Measurements from ENCODE around the gene PRR7. TPM values are rescaled to one million over a fixed set of nuclear protein-coding genes. Genes with fewer than 3 reads are reported as not detected.
A peak's percentile ranks its signal among the peaks of the same experiment; 100 is the strongest.

Gene PRR7
- polyA plus RNA-seq, 1 of the 3 experiments (the other 2 are of a cell fraction): 17.1 TPM

- Histone ChIP-seq H4K20me1 (ENCODE audit: insufficient read depth) (peaks cover 37% of the 10 kb centered on the region), H3F3A (replicated peaks; ENCODE audit: insufficient read depth) (peaks cover 44% of the 10 kb centered on the region), H3K79me2 (ENCODE audit: insufficient read depth) (peaks cover 39% of the 10 kb centered on the region), H3K27me3 (ENCODE audit: insufficient read depth) (no peaks in the 10 kb centered on the region), H3K36me3 (replicated peaks in 1 of 2; ENCODE audit: control insufficient read depth in 1 of 2, insufficient read depth in 2 of 2, low read length in 1 of 2) (peaks cover 5 to 14% of the 10 kb centered on the region in 2 experiments), H3K4me2 (no peak overlapping the region), H3K9me3 (no peaks in the 10 kb centered on the region), H3K4me3 (ENCODE audit: low read depth in 2 of 2, low read length in 1 of 2) (peak overlapping the region in 1 of 2 experiments; percentile 96; a peak in 1 of 4 replicates), H3K27ac (ENCODE audit: low read depth in 2 of 2, low read length in 1 of 2) (peak overlapping the region; percentile 41 to 45; a peak in 2 of 4 replicates), H3K4me1 (ENCODE audit: control insufficient read depth in 1 of 2, insufficient read depth in 2 of 2, low read depth in 1 of 2, low read length in 1 of 2) (peaks cover 31 to 77% of the 10 kb centered on the region in 2 experiments), H3K9me2 (no peaks in the 10 kb centered on the region), H3K9ac (no peak overlapping the region), H2AFZ (ENCODE audit: low read depth) (no peak overlapping the region)
- no peak for DNase-seq
- CTCF ChIA-PET: interaction anchor here (1.4 to 20.3 kb wide), 6 partner anchors 9 to 70 kb away, joined by 3 to 215 read pairs (median 20); partner anchors contain the start of gene PDLIM7
- 82% methylated on average over 7 of the region's 7 CpGs for WGBS (ENCODE audit: low lambda C conversion rate)
- TF ChIP-seq CHD2 (IDR thresholded peaks at IDR 0.05; ENCODE audit: low read length, partially characterized antibody) (no peak), RCOR1 (IDR thresholded peaks at IDR 0.05; ENCODE audit: low read length) (no peak), FOSL2 (IDR thresholded peaks at IDR 0.05; ENCODE audit: borderline replicate concordance, low read depth) (no peak), NRF1 (IDR thresholded peaks at IDR 0.05; ENCODE audit: low read depth, low read length) (no peak), RXRA (IDR thresholded peaks at IDR 0.05; ENCODE audit: borderline replicate concordance, low read depth) (no peak), JUND (IDR thresholded peaks at IDR 0.05) (no peak), YY1 (IDR thresholded peaks at IDR 0.05; ENCODE audit: low read depth) (no peak), CTCF (IDR thresholded peaks at IDR 0.05) (no peak)
- POLR2A ChIA-PET: interaction anchor here (0.8 to 1.1 kb wide), 5 partner anchors 9 to 21 kb away, joined by 3 to 5 read pairs (median 3); no protein-coding TSS in a partner anchor
These were observed 27.4 kb downstream of the PRR7 start for GRCh38 chr5:177474002-177474476.

DNA sequence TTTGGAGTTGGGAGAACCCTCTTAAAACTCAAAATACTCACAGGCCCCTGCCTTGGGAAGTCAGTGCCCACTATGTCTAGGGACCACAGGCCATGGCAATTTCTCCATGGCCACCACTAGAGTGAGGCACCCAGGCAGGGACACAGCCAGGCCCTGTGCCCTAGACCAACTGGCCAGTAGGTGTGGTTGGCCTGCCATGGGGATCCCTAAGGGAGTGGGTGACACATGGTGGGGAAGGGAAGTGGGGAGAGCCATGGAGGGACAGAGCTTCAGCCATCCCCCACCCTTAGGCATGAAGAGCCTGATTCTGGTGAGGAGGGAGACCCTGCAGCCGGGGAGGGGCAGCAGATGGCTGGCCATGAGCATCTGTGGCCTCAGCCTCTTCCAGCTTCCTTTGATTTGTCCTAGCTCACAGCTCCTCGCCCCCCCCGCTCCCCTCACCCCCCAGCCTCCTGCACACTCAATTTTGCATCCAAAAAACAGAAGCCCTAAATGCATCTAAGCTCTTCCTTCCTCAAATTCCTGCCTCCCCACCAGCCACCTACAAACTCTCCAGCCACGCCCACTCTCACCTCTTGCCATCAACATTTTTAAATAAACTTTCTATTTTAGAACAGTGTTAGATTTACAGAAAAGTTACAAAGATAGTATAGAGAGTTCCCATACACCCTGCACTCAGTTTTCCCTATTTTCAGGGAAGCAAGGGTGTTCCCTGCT, 28.4 kb downstream of the PRR7 start:
- Histone ChIP-seq H3K79me2 (ENCODE audit: insufficient read depth) (peaks cover 30% of the 10 kb centered on the region), H3K9me2 (no peaks in the 10 kb centered on the region), H4K20me1 (ENCODE audit: insufficient read depth) (peaks cover 32% of the 10 kb centered on the region), H3K9me3 (no peaks in the 10 kb centered on the region), H2AFZ (ENCODE audit: low read depth) (no peak overlapping the region), H3K36me3 (replicated peaks in 1 of 2; ENCODE audit: control insufficient read depth in 1 of 2, insufficient read depth in 2 of 2, low read length in 1 of 2) (peaks cover 5 to 12% of the 10 kb centered on the region in 2 experiments), H3K9ac (no peak overlapping the region), H3K27me3 (ENCODE audit: insufficient read depth) (no peaks in the 10 kb centered on the region), H3K27ac (ENCODE audit: low read depth in 2 of 2, low read length in 1 of 2) (peak overlapping the region in 1 of 2 experiments; percentile 31; a peak in 2 of 4 replicates), H3K4me1 (ENCODE audit: control insufficient read depth in 1 of 2, insufficient read depth in 2 of 2, low read depth in 1 of 2, low read length in 1 of 2) (peaks cover 23 to 78% of the 10 kb centered on the region in 2 experiments), H3F3A (replicated peaks; ENCODE audit: insufficient read depth) (peaks cover 54% of the 10 kb centered on the region), H3K4me2 (no peak overlapping the region), H3K4me3 (ENCODE audit: low read depth in 2 of 2, low read length in 1 of 2) (no peak overlapping the region)
- DNase-seq: no peak
- TF ChIP-seq, protein P1, sequence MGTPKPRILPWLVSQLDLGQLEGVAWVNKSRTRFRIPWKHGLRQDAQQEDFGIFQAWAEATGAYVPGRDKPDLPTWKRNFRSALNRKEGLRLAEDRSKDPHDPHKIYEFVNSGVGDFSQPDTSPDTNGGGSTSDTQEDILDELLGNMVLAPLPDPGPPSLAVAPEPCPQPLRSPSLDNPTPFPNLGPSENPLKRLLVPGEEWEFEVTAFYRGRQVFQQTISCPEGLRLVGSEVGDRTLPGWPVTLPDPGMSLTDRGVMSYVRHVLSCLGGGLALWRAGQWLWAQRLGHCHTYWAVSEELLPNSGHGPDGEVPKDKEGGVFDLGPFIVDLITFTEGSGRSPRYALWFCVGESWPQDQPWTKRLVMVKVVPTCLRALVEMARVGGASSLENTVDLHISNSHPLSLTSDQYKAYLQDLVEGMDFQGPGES (IDR thresholded peaks at IDR 0.05; ENCODE audit: low read depth, low read length): no peak
- no peak for TF ChIP-seq USF2 (IDR thresholded peaks at IDR 0.05; ENCODE audit: borderline replicate concordance, low read depth, low read length)
- no peak for TF ChIP-seq GABPA (IDR thresholded peaks at IDR 0.05; ENCODE audit: low read depth)
- no peak for TF ChIP-seq ZBTB33 (IDR thresholded peaks at IDR 0.05; ENCODE audit: borderline replicate concordance, low read depth)
- TF ChIP-seq RFX5 (IDR thresholded peaks at IDR 0.05; ENCODE audit: low read length): no peak
- TF ChIP-seq SIN3A (IDR thresholded peaks at IDR 0.05; ENCODE audit: borderline replicate concordance, low read depth, low read length): no peak
- TF ChIP-seq, protein P2, sequence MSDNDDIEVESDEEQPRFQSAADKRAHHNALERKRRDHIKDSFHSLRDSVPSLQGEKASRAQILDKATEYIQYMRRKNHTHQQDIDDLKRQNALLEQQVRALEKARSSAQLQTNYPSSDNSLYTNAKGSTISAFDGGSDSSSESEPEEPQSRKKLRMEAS (IDR thresholded peaks at IDR 0.05; ENCODE audit: low read depth): no peak
- TF ChIP-seq FOXM1 (IDR thresholded peaks at IDR 0.05; ENCODE audit: low read depth): no peak
- TF ChIP-seq ELF1 (IDR thresholded peaks at IDR 0.05): no peak
- no peak for TF ChIP-seq JUND (IDR thresholded peaks at IDR 0.05)
- WGBS (ENCODE audit: low lambda C conversion rate): 92% methylated on average over 4 of the region's 4 CpGs
- CTCF ChIA-PET: interaction anchor here (1.4 to 20.3 kb wide), 6 partner anchors 10 to 71 kb away, joined by 3 to 215 read pairs (median 20); partner anchors contain the start of gene PDLIM7
- POLR2A ChIA-PET: interaction anchor here (0.6 kb wide), 1 partner anchor 20 kb away, joined by 3 read pairs; no protein-coding TSS in a partner anchor

All from SK-N-SH (cell line).